Panc1 (cell line): ENCODE data around the gene CHAF1A. TPM values are rescaled to one million over a fixed set of nuclear protein-coding genes. Genes with fewer than 3 reads are reported as not detected.

ENCODE experiments used
- ATAC-seq: fragments of 200-7000 bp; cut with Tn5 transposase; 2 replicates; pipeline ENCODE4 v1.9.1; 2020; ENCODE audit warnings: mild to moderate bottlenecking, moderate library complexity
- BruUV-seq: library from RNA; stranded (reverse); fragments of 400-500 nt; replicated peaks from 2 replicates; lab custom pipeline; 2021; lab: Mats Ljungman, UMichigan
- CTCF ChIA-PET: fragments of 300-600 bp; sonication (Branson Sonifier 250); formaldehyde crosslinking; loops from one replicate; lab custom pipeline; 2022; ENCODE audit warnings: antibody characterized with exemption; lab: Charles Lee
- POLR2A ChIA-PET: fragments of 300-600 bp; sonication (Branson Sonifier 250); formaldehyde crosslinking; loops from one replicate; lab custom pipeline; 2022; ENCODE audit warnings: antibody characterized with exemption; lab: Charles Lee
- DNase-seq: peaks from one replicate; pipeline ENCODE4 v3.0.0-alpha.2; 2010; ENCODE audit warnings: low read depth, low spot score
- H3K27ac ChIP-seq: 2 replicates; pipeline ENCODE4 v1.5.1; 2011; ENCODE audit warnings: mild to moderate bottlenecking, low read length, inconsistent platforms
- H3K27me3 ChIP-seq: fragments of 200-500 bp; sonication (Bioruptor generic); 2 replicates; pipeline ENCODE4 v1.6.0; 2014; ENCODE audit warnings: low read length, inconsistent platforms; ENCODE audit not compliant: control insufficient read depth, insufficient read depth
- H3K36me3 ChIP-seq: fragments of 200-500 bp; sonication (Bioruptor generic); 2 replicates; pipeline ENCODE4 v1.5.1; 2014; ENCODE audit warnings: inconsistent platforms, mild to moderate bottlenecking, low read length, moderate library complexity; ENCODE audit not compliant: control insufficient read depth, insufficient read depth
- H3K4me1 ChIP-seq: 2 replicates; pipeline ENCODE4 v1.5.1; 2011; ENCODE audit warnings: inconsistent platforms, mild to moderate bottlenecking, low read length, moderate library complexity; ENCODE audit not compliant: control insufficient read depth, insufficient read depth
- H3K4me3 ChIP-seq, 2 experiments: 2 replicates each; pipeline ENCODE4 v1.5.1; 2011 to 2012; ENCODE audit warnings: low read depth in 2 of 2, low read length in 2 of 2, mild to moderate bottlenecking in 2 of 2, inconsistent platforms in 1 of 2, moderate library complexity in 1 of 2
- H3K9me3 ChIP-seq: fragments of 200-500 bp; sonication (Bioruptor generic); 2 replicates; pipeline ENCODE4 v1.5.1; 2014; ENCODE audit warnings: low read depth, mild to moderate bottlenecking, inconsistent platforms, low read length, moderate library complexity; ENCODE audit not compliant: control insufficient read depth, insufficient read depth
- CTCF ChIP-seq: fragments of 450-650 bp; IDR thresholded peaks from 2 replicates; pipeline ENCODE4 v1.5.1; 2017; ENCODE audit warnings: mild to moderate bottlenecking
- POLR2AphosphoS5 ChIP-seq: IDR thresholded peaks from 2 replicates; pipeline ENCODE4 v1.6.1; 2012; ENCODE audit warnings: mild to moderate bottlenecking, low read depth, low read length, moderate library complexity
- REST ChIP-seq, 2 experiments: IDR thresholded peaks; 2 replicates each; pipeline ENCODE4 v1.6.1; 2011 to 2012; ENCODE audit warnings: low read depth in 2 of 2, control low read depth in 1 of 2, low read length in 1 of 2, mild to moderate bottlenecking in 1 of 2, moderate library complexity in 1 of 2; ENCODE audit not compliant: insufficient read depth in 1 of 2
- SIN3A ChIP-seq: IDR thresholded peaks from 2 replicates; pipeline ENCODE4 v1.6.1; 2012; ENCODE audit warnings: low read depth, mild to moderate bottlenecking, low read length, moderate library complexity, borderline replicate concordance; ENCODE audit not compliant: insufficient read depth
- TCF7L2 ChIP-seq: IDR thresholded peaks from 2 replicates; pipeline ENCODE4 v1.6.1; 2011; ENCODE audit warnings: mild to moderate bottlenecking, low read depth, low read length, inconsistent platforms
- in situ Hi-C: cut with HindIII; loops from 2 replicates; pipeline ENCODE4 v1.10.0; 2016; ENCODE audit warnings: low sequenced_read_pairs, low pct_unique_long_range_greater_than_20kb
- intact Hi-C: fragments of 100-400 bp; cut with micrococcal nuclease; formaldehyde crosslinking; loops from one replicate; pipeline ENCODE4 v1.10.0; 2022; ENCODE audit not compliant: unreplicated experiment
- total RNA-seq: library from RNA; stranded (reverse); gene quantifications from one replicate; pipeline ENCODE4 v1.2.1, GENCODE V29; 2021; ENCODE audit not compliant: unreplicated experiment

The CHAF1A gene
- total RNA-seq, 1 experiment from 2014 or later, result 45.4 TPM

DNA sequence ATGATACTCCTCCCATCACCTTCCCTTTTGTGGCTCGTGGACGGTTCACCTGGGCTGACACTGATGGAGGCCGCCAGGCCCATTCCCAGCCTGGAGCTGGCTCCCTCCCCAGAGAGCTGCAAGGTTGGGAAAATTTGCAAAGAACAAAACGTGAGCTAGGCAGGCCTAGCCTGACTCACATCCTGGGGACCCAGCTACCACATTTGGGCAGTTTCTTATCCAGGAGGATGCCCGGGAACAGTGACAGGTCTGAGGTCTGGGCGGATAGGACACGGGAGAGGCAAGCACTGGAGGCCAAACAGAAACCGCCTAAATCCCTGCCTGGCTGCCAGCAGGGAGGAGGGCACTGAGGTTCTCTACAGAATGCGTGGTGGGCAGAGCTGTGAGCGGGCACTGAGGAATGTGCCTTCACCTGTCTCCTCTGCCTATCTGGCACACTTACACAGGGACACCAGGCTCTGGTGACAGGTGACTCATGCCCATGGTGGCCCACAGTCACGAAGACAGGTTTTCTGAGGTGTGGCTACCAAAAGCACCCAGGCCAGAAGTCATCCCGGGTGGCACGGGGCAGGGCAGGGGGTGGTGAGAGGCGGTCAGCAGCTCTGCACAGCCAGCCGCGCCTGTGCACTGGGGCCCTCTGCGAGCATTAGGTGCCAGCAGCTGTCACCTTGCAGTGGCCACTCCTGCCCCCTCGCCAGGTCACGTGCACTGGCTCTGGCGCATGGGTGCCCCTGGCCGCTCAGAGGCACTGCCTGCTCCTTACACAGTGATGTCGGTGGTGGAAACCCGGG is 25.3 kb upstream of the CHAF1A start:
- H3K4me1 ChIP-seq, result peaks cover 73% of the 10 kb centered on the region
- DNase-seq, result no peak
- H3K36me3 ChIP-seq, result no peaks in the 10 kb centered on the region
- POLR2A ChIA-PET, result no interaction called here
- ATAC-seq, result no peak
- no peak overlapping the region for H3K4me3 ChIP-seq
- BruUV-seq, result no TSS peak
- CTCF ChIA-PET, result no interaction called here
- intact Hi-C loops (no loop called here), in situ Hi-C loops (no loop called here)
- no peaks in the 10 kb centered on the region for H3K9me3 ChIP-seq
- TF ChIP-seq CTCF, result no peak
- TF ChIP-seq TCF7L2, result no peak
- TF ChIP-seq POLR2AphosphoS5, result no peak
- TF ChIP-seq REST (IDR thresholded peaks at IDR 0.05; ENCODE audit: insufficient read depth in 1 of 2, low read depth in 2 of 2, low read length in 1 of 2), result no peak
- TF ChIP-seq SIN3A, result no peak
- peak overlapping the region; percentile 46 for H3K27ac ChIP-seq
- H3K27me3 ChIP-seq, result no peaks in the 10 kb centered on the region

GRCh38 chr19:4378886-4379285 is 23.6 kb upstream of the CHAF1A start:
- ChIA-PET POLR2A (no interaction called here), CTCF (no interaction called here)
- in situ Hi-C loops, result no loop called here
- H3K36me3 ChIP-seq, result no peaks in the 10 kb centered on the region
- peaks cover 58% of the 10 kb centered on the region for H3K4me1 ChIP-seq
- TF ChIP-seq CTCF (no peak), SIN3A (no peak), REST (IDR thresholded peaks at IDR 0.05; ENCODE audit: insufficient read depth in 1 of 2, low read depth in 2 of 2, low read length in 1 of 2) (no peak), TCF7L2 (no peak), POLR2AphosphoS5 (no peak)
- H3K27ac ChIP-seq, result no peak overlapping the region; the same call in 1 of the 2 replicates
- no peak overlapping the region for H3K4me3 ChIP-seq
- no peak for DNase-seq
- no peak for ATAC-seq
- H3K27me3 ChIP-seq, result no peaks in the 10 kb centered on the region
- no peaks in the 10 kb centered on the region for H3K9me3 ChIP-seq
- intact Hi-C loops, result no loop called here
- no TSS peak for BruUV-seq
